Psoas muscle (tissue), 8 donors: Measurements from ENCODE around the gene ITPR1. TPM values are rescaled to one million over a fixed set of nuclear protein-coding genes. Genes with fewer than 3 reads are reported as not detected.

Source experiments
- ATAC-seq, 4 donors: fragments of 200-7000 bp; cut with Tn5 transposase; one replicate each; pipeline ENCODE4 v1.9.1; 2020; ENCODE audit warnings: moderate library complexity in 3 of 4, mild to moderate bottlenecking in 2 of 4
- DNase-seq, 2 donors: peaks; one replicate each; pipeline ENCODE4 v3.0.0-alpha.2; 2020
- H3K27ac ChIP-seq: fragments of 200-600 bp; one replicate; pipeline ENCODE4 v1.8.0; 2022
- H3K27me3 ChIP-seq, 3 donors: fragments of 200-600 bp in 1 of 3; one replicate each; pipeline versions ENCODE4 v1.6.1 to v1.8.0; 2013 to 2022; ENCODE audit warnings: low read length in 2 of 3, mild to moderate bottlenecking in 2 of 3, moderate library complexity in 1 of 3; ENCODE audit not compliant: insufficient read depth in 3 of 3
- H3K36me3 ChIP-seq, 2 donors: fragments of 200-600 bp in 1 of 2; one replicate each; pipeline versions ENCODE4 v1.6.1 to v1.8.0; 2013 to 2022; ENCODE audit warnings: low read depth in 1 of 2, mild to moderate bottlenecking in 1 of 2, moderate library complexity in 1 of 2; ENCODE audit not compliant: insufficient read depth in 1 of 2
- H3K4me1 ChIP-seq: fragments of 200-600 bp; one replicate; pipeline ENCODE4 v1.8.0; 2022
- H3K4me3 ChIP-seq: fragments of 200-600 bp; one replicate; pipeline ENCODE4 v1.8.0; 2022; ENCODE audit warnings: mild to moderate bottlenecking
- H3K9me3 ChIP-seq: fragments of 200-600 bp; one replicate; pipeline ENCODE4 v1.8.0; 2022
- CTCF ChIP-seq: fragments of 200-600 bp; IDR thresholded peaks from one replicate; pipeline ENCODE4 v1.8.0; 2022; ENCODE audit warnings: antibody characterized with exemption
- WGBS, 3 donors: extraction: QIAGEN DNeasy Blood & Tissue Kit; methylation state at CpG; one replicate each; pipeline versions ENCODE4 v1.1.6 to v1.1.7; 2013; 5-methylcytosine and 5-hydroxymethylcytosine counted together
- intact Hi-C, 2 donors: fragments of 100-400 bp; cut with DNase I; formaldehyde crosslinking; loops; one replicate each; pipeline versions ENCODE4 v1.11.0 to v1.14.2; 2022
- polyA plus RNA-seq, 3 donors: library from polyadenylated mRNA; stranded (reverse); fragments of 200-250 nt; gene quantifications; one replicate each; pipeline ENCODE4 v1.2.3, GENCODE V29; 2013
- total RNA-seq, 4 donors: library from RNA; stranded (reverse); fragmentation: NEBNext Ultra II Directional in 2 of 4; extraction: Animal tissue kit (Norgen Biotek cat#: 25700) in 2 of 4; gene quantifications; one replicate each; pipeline versions ENCODE4 v1.2.1 to v1.2.4, GENCODE V29; 2021 to 2023
- donor health status: healthy with polysubstance abuse.
- donor health status: DM: no; HTN: no; CAD: no; lungs with moderate emphysema.
- donor health status: Bipolar disorder and iron deficiency.
- donor health status: healthy.
- donor health status: DM: yes; HTN: yes; CAD: no.
- donor health status: DM: no; HTN: no; CAD: no.
- donor health status: DM: no; HTN: no; CAD: no.
- donor health status: DM: yes; HTN: yes; CAD: no.

The ITPR1 gene
- total and polyA plus RNA-seq, 7 donors, result 4.4 to 9.2 (median 8.8) TPM

- Histone ChIP-seq H3K9me3 (no peaks in the 10 kb centered on the region), H3K36me3 (peaks cover 0 to 5% of the 10 kb centered on the region in 2 donors), H3K4me1 (no peaks in the 10 kb centered on the region), H3K27me3 (no peaks in the 10 kb centered on the region), H3K4me3 (no peak overlapping the region), H3K27ac (no peak overlapping the region)
- intact Hi-C loops, result no loop called here
- 77 to 80% (median 78%) methylated on average over 9 of the region's 9 CpGs for WGBS, 3 donors
- no peak for TF ChIP-seq CTCF
- ATAC-seq (no peak), DNase-seq (no peak)
Measured at GRCh38 chr3:4501927-4502326, 8.8 kb downstream of the ITPR1 start.

GRCh38 chr3:4503050-4503449, 9.9 kb downstream of the ITPR1 start:
- Histone ChIP-seq H3K4me1 (no peaks in the 10 kb centered on the region), H3K4me3 (no peak overlapping the region), H3K36me3 (peaks cover 0 to 5% of the 10 kb centered on the region in 2 donors), H3K27me3 (no peaks in the 10 kb centered on the region), H3K27ac (no peak overlapping the region), H3K9me3 (no peaks in the 10 kb centered on the region)
- no peak for TF ChIP-seq CTCF
- WGBS, 3 donors, result 78 to 87% (median 82%) methylated on average over 5 of the region's 5 CpGs
- ATAC-seq, result no peak
- intact Hi-C loops, result no loop called here
- DNase-seq, result no peak

GRCh38 chr3:4504340-4505261, 11.5 kb downstream of the ITPR1 start:
- no peaks in the 10 kb centered on the region for H3K4me1 ChIP-seq
- no peaks in the 10 kb centered on the region for H3K27me3 ChIP-seq
- 36 to 43% (median 39%) methylated on average over 14 of the region's 14 CpGs for WGBS, 3 donors
- DNase-seq, result no peak
- TF ChIP-seq CTCF, result no peak
- intact Hi-C loops, result no loop called here
- no peaks in the 10 kb centered on the region for H3K9me3 ChIP-seq
- peak in 1 of 4 donors; percentile 15 for ATAC-seq
- H3K27ac ChIP-seq, result no peak overlapping the region
- peak overlapping the region; percentile 11 for H3K4me3 ChIP-seq
- H3K36me3 ChIP-seq, result peaks cover 0 to 5% of the 10 kb centered on the region in 2 donors

GRCh38 chr3:4505688-4506558, 12.8 kb downstream of the ITPR1 start:
- no peak for TF ChIP-seq CTCF
- DNase-seq (no peak), ATAC-seq (no peak)
- H3K36me3 ChIP-seq, result peaks cover 0 to 5% of the 10 kb centered on the region in 2 donors
- intact Hi-C loops, result no loop called here
- no peaks in the 10 kb centered on the region for H3K4me1 ChIP-seq
- no peaks in the 10 kb centered on the region for H3K9me3 ChIP-seq
- H3K27me3 ChIP-seq, result no peaks in the 10 kb centered on the region
- H3K27ac ChIP-seq, result no peak overlapping the region
- H3K4me3 ChIP-seq, result no peak overlapping the region
- WGBS, 3 donors, result 89 to 90% (median 90%) methylated on average over 6 of the region's 6 CpGs
